ENCODE measurements around the gene TTC28. TPM values are rescaled to one million over a fixed set of nuclear protein-coding genes. Genes with fewer than 3 reads are reported as not detected.

Gene TTC28
- total RNA-seq, 2 donors from 2014 or later: 29.2 to 74.6 TPM

DNA sequence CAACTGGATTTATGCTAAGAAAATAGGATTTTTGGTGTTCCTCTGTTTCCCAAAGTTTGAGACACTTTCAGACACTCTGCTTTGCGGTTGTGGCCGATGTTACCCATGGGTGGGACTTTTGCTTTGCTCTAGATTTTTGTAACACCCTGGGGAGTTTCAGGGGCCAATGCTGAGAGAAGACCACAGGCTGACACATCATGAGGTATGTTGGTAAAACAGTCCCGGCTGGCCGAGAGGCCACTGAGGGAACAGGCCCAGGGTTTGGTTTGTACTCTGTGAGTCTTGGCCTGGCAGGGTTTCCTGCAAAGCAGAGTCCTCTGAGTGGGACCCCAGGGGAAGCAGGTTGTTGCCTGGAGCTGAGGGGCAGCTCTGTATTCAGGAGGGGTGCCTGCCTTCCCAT, 682.1 kb downstream of the TTC28 start:
- Histone ChIP-seq H3K36me3 (no peaks in the 10 kb centered on the region), H3K27me3 (replicated peaks; ENCODE audit: insufficient read depth) (no peaks in the 10 kb centered on the region), H3K4me3 (no peak overlapping the region), H3K9me3 (no peaks in the 10 kb centered on the region), H3K4me1 (replicated peaks) (no peaks in the 10 kb centered on the region), H3K27ac (no peak overlapping the region)
- intact Hi-C loops (cut with DNase I): no loop called here
- DNase-seq (ENCODE audit: low spot score): no peak
- WGBS: 84% methylated on average over 4 of the region's 4 CpGs
- TF ChIP-seq, protein P1, sequence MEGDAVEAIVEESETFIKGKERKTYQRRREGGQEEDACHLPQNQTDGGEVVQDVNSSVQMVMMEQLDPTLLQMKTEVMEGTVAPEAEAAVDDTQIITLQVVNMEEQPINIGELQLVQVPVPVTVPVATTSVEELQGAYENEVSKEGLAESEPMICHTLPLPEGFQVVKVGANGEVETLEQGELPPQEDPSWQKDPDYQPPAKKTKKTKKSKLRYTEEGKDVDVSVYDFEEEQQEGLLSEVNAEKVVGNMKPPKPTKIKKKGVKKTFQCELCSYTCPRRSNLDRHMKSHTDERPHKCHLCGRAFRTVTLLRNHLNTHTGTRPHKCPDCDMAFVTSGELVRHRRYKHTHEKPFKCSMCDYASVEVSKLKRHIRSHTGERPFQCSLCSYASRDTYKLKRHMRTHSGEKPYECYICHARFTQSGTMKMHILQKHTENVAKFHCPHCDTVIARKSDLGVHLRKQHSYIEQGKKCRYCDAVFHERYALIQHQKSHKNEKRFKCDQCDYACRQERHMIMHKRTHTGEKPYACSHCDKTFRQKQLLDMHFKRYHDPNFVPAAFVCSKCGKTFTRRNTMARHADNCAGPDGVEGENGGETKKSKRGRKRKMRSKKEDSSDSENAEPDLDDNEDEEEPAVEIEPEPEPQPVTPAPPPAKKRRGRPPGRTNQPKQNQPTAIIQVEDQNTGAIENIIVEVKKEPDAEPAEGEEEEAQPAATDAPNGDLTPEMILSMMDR (IDR thresholded peaks at IDR 0.05): no peak
- TF ChIP-seq POLR2A (IDR thresholded peaks at IDR 0.05): no peak
- TF ChIP-seq POLR2AphosphoS5 (IDR thresholded peaks at IDR 0.05): no peak

DNA sequence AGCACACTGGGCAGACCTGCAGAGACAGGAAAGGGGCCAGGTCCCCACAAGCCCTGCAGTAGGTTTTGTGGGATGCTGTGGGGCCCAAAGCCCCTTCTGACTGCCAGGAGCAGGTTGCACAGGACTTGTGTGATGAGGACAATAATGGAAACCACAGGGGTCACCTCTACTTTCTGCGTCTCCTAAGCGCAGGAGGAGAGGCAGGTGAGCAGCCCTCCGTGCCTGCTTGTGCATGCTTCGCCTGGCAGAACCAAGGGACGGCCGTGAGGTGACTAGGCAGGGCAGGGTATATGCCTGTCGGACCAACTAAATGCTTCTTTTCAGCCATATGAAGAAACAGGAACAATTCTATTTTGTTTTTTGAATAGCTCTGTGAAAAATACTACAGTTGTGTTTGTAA, 682.7 kb downstream of the TTC28 start:
- H3K4me1 ChIP-seq (replicated peaks): no peaks in the 10 kb centered on the region
- no peaks in the 10 kb centered on the region for H3K9me3 ChIP-seq
- 61% methylated on average over 7 of the region's 7 CpGs for WGBS
- H3K27ac ChIP-seq: no peak overlapping the region
- no peaks in the 10 kb centered on the region for H3K36me3 ChIP-seq
- DNase-seq (ENCODE audit: low spot score): no peak
- TF ChIP-seq POLR2AphosphoS5 (IDR thresholded peaks at IDR 0.05) (no peak), POLR2A (IDR thresholded peaks at IDR 0.05) (no peak)
- TF ChIP-seq, protein P1 (IDR thresholded peaks at IDR 0.05): no peak
- intact Hi-C loops (cut with DNase I): no loop called here
- no peaks in the 10 kb centered on the region for H3K27me3 ChIP-seq (replicated peaks; ENCODE audit: insufficient read depth)
- no peak overlapping the region for H3K4me3 ChIP-seq

DNA sequence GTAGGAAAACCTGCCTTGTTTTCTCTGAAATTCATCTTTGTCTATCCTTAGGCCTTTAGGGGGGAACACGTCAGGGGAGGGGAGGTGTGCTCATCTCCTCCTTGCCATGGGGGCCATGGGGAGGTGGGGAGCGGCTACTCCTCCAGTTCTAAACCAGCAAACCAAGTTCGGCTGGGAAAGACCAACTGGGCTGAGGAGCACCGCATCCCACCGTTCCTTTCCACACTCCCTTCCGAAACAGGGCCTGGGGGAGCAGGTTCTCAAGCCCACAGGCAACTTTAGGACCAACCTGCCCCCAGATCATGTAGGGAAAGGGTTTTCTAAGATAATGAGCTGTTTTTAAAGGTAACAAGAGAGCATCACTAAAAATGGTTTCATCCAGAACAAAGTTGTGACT, 683.1 kb downstream of the TTC28 start:
- Histone ChIP-seq H3K4me1 (replicated peaks) (no peaks in the 10 kb centered on the region), H3K4me3 (no peak overlapping the region), H3K27me3 (replicated peaks; ENCODE audit: insufficient read depth) (no peaks in the 10 kb centered on the region), H3K9me3 (no peaks in the 10 kb centered on the region), H3K36me3 (no peaks in the 10 kb centered on the region), H3K27ac (no peak overlapping the region)
- intact Hi-C loops (cut with DNase I): no loop called here
- WGBS: 73% methylated on average over 6 of the region's 6 CpGs
- DNase-seq (ENCODE audit: low spot score): no peak
- TF ChIP-seq POLR2AphosphoS5 (IDR thresholded peaks at IDR 0.05): no peak
- TF ChIP-seq, protein P1 (IDR thresholded peaks at IDR 0.05): no peak
- no peak for TF ChIP-seq POLR2A (IDR thresholded peaks at IDR 0.05)

DNA sequence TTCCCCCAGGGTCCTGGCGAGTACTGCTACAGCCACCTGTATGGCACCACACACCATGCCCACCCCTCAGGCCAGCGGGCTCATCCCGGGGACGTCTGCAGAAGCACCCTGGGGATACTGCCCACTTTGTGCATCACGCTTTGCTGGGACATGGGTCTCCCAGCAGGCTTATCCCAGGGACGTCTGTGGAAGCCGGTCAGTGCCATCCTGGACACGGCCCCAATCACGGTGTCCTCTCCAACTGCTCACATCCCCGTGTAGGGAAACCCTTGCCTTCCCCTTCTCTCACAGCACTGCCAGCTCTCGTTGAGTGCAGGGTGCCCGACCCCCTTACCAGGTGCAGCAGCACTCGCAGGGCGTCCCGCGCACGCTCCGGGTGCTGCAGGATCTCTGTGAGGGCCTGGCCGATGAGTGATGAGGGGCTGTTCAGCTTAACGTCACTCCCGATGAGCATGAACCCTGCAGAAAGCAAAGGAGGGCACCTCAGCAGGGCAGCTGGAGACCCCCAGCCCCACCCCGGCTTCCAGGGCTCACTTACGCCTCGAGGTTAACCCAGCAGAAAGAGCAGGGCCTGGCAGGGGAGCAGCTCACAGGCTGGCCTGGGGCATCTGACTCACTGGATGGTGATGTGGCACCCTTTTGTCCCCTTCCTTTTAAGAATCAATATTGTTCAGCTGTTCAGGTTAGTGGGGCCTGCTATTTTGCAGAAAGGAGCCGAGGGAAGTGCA, 683.7 kb downstream of the TTC28 start:
- Histone ChIP-seq H3K4me1 (replicated peaks) (no peaks in the 10 kb centered on the region), H3K9me3 (no peaks in the 10 kb centered on the region), H3K27ac (no peak overlapping the region), H3K27me3 (replicated peaks; ENCODE audit: insufficient read depth) (no peaks in the 10 kb centered on the region), H3K4me3 (no peak overlapping the region), H3K36me3 (no peaks in the 10 kb centered on the region)
- intact Hi-C loops (cut with DNase I): no loop called here
- no peak for DNase-seq (ENCODE audit: low spot score)
- TF ChIP-seq POLR2AphosphoS5 (IDR thresholded peaks at IDR 0.05) (no peak), POLR2A (IDR thresholded peaks at IDR 0.05) (no peak)
- TF ChIP-seq, protein P1 (IDR thresholded peaks at IDR 0.05): no peak
- 92% methylated on average over 24 of the region's 25 CpGs for WGBS
